Liver (tissue), 9 donors: ENCODE measurements around the gene PNPLA1. TPM values are rescaled to one million over a fixed set of nuclear protein-coding genes. Genes with fewer than 3 reads are reported as not detected.

Experiments
- DNase-seq: peaks from one replicate; pipeline ENCODE4 v3.0.0-alpha.2; 2017; ENCODE audit warnings: low spot score
- H3K27ac ChIP-seq, 2 donors: one replicate each; pipeline ENCODE4 v1.7.0; 2013; ENCODE audit warnings: inconsistent platforms in 2 of 2, low read length in 2 of 2, control low read depth in 1 of 2, low read depth in 1 of 2, mild to moderate bottlenecking in 1 of 2
- H3K27me3 ChIP-seq, 4 donors: one replicate each; pipeline versions ENCODE4 v1.6.1 to v1.7.0; 2013; ENCODE audit warnings: low read length in 3 of 4, inconsistent platforms in 1 of 4, mild to moderate bottlenecking in 1 of 4, moderate library complexity in 1 of 4; ENCODE audit not compliant: control insufficient read depth in 4 of 4, insufficient read depth in 4 of 4
- H3K36me3 ChIP-seq, 4 donors: one replicate each; pipeline versions ENCODE4 v1.6.1 to v1.7.0; 2013; ENCODE audit warnings: low read length in 3 of 4, mild to moderate bottlenecking in 3 of 4, low read depth in 1 of 4, moderate library complexity in 1 of 4; ENCODE audit not compliant: control insufficient read depth in 4 of 4, insufficient read depth in 3 of 4
- H3K4me1 ChIP-seq, 4 donors: one replicate each; pipeline versions ENCODE4 v1.6.1 to v1.7.0; 2013; ENCODE audit warnings: low read length in 3 of 4, mild to moderate bottlenecking in 3 of 4, moderate library complexity in 1 of 4; ENCODE audit not compliant: control insufficient read depth in 4 of 4, insufficient read depth in 4 of 4
- H3K4me3 ChIP-seq, 3 donors: one replicate each; pipeline versions ENCODE4 v1.6.1 to v1.7.0; 2013; ENCODE audit warnings: low read length in 3 of 3, control low read depth in 1 of 3, low read depth in 1 of 3, mild to moderate bottlenecking in 1 of 3
- H3K9ac ChIP-seq, 2 donors: one replicate each; pipeline ENCODE4 v1.7.0; 2013; ENCODE audit warnings: low read length in 2 of 2, mild to moderate bottlenecking in 2 of 2, moderate library complexity in 2 of 2, control low read depth in 1 of 2, low read depth in 1 of 2
- H3K9me3 ChIP-seq, 4 donors: one replicate each; pipeline versions ENCODE4 v1.6.1 to v1.7.0; 2013; ENCODE audit warnings: low read length in 3 of 4; ENCODE audit not compliant: control insufficient read depth in 4 of 4
- ATF3 ChIP-seq: IDR thresholded peaks from 2 replicates; pipeline ENCODE4 v1.6.1; 2016; ENCODE audit warnings: antibody characterized with exemption
- EGR1 ChIP-seq, 2 donors: IDR thresholded peaks; 2 replicates each; pipeline ENCODE4 v1.6.1; 2016 to 2018; ENCODE audit warnings: antibody characterized with exemption in 2 of 2, low read depth in 2 of 2
- FOXA1 ChIP-seq: IDR thresholded peaks from 2 replicates; pipeline ENCODE4 v1.6.1; 2016; ENCODE audit warnings: antibody characterized with exemption
- FOXA2 ChIP-seq: IDR thresholded peaks from 2 replicates; pipeline ENCODE4 v1.6.1; 2016; ENCODE audit warnings: antibody characterized with exemption
- GABPA ChIP-seq, 2 donors: IDR thresholded peaks in 1 of 2; conservative IDR thresholded peaks in 1 of 2; 2 replicates each; pipeline ENCODE4 v1.6.1; 2016; ENCODE audit warnings: antibody characterized with exemption in 2 of 2, mild to moderate bottlenecking in 1 of 2, moderate library complexity in 1 of 2
- HNF4A ChIP-seq, 2 donors: conservative IDR thresholded peaks; 2 replicates each; pipeline ENCODE4 v1.6.1; 2016; ENCODE audit warnings: antibody characterized with exemption in 2 of 2, mild to moderate bottlenecking in 2 of 2
- HNF4G ChIP-seq: IDR thresholded peaks from 2 replicates; pipeline ENCODE4 v1.6.1; 2016; ENCODE audit warnings: antibody characterized with exemption
- JUND ChIP-seq, 2 donors: IDR thresholded peaks; 2 replicates each; pipeline ENCODE4 v1.6.1; 2016; ENCODE audit warnings: antibody characterized with exemption in 2 of 2
- NR2F2 ChIP-seq: IDR thresholded peaks from 2 replicates; pipeline ENCODE4 v1.6.1; 2016; ENCODE audit warnings: antibody characterized with exemption
- RAD21 ChIP-seq, 2 donors: IDR thresholded peaks; 2 replicates each; pipeline ENCODE4 v1.6.1; 2016; ENCODE audit warnings: antibody characterized with exemption in 2 of 2, mild to moderate bottlenecking in 2 of 2
- REST ChIP-seq: IDR thresholded peaks from 2 replicates; pipeline ENCODE4 v1.6.1; 2016; ENCODE audit warnings: antibody characterized with exemption, mild to moderate bottlenecking
- SP1 ChIP-seq: IDR thresholded peaks from 2 replicates; pipeline ENCODE4 v1.6.1; 2018; ENCODE audit warnings: antibody characterized with exemption, mild to moderate bottlenecking
- TAF1 ChIP-seq: conservative IDR thresholded peaks from 2 replicates; pipeline ENCODE4 v1.6.1; 2016; ENCODE audit warnings: antibody characterized with exemption, mild to moderate bottlenecking
- YY1 ChIP-seq: IDR thresholded peaks from 2 replicates; pipeline ENCODE4 v1.6.1; 2016; ENCODE audit warnings: antibody characterized with exemption, mild to moderate bottlenecking
- ZBTB33 ChIP-seq: IDR thresholded peaks from 2 replicates; pipeline ENCODE4 v1.6.1; 2016; ENCODE audit warnings: antibody characterized with exemption
- WGBS: extraction: QIAGEN DNeasy Blood & Tissue Kit; methylation state at CpG from one replicate; pipeline ENCODE4 v1.1.7; 2013; 5-methylcytosine and 5-hydroxymethylcytosine counted together
- polyA plus RNA-seq, 2 donors: library from polyadenylated mRNA; stranded (reverse) in 1 of 2; unstranded in 1 of 2; fragments of 200-250 nt in 1 of 2; fragments of >200 nt in 1 of 2; fragmentation: Nextera tagmentation in 1 of 2; extraction: Ambion mirVana in 1 of 2; gene quantifications; one replicate each; pipeline versions ENCODE4 v1.2.1 to v1.2.3, GENCODE V29; 2013 to 2015
- total RNA-seq, 2 donors: library from RNA; depleted of rRNA; stranded (reverse); fragments of >200 nt; gene quantifications; one replicate each; pipeline ENCODE4 v1.2.3, GENCODE V29; 2014
- TF ChIP-seq, protein P1 (sequence below): fragments of 150-350 bp; IDR thresholded peaks from 2 replicates; pipeline ENCODE4 v1.5.1; 2017; ENCODE audit warnings: improper control_type of control experiment, low read depth, low read length; ENCODE audit not compliant: missing input control
- TF ChIP-seq, protein P2 (sequence below): IDR thresholded peaks from 2 replicates; pipeline ENCODE4 v1.6.1; 2016; ENCODE audit warnings: antibody characterized with exemption
- donor health status: healthy.
- donor health status: healthy.
- donor health status: healthy.
- donor health status: healthy.
- donor health status: healthy.

The PNPLA1 gene
- total and polyA plus RNA-seq, 4 donors: 0.07 to 0.14 (median 0.08) TPM; not detected in 1

DNA sequence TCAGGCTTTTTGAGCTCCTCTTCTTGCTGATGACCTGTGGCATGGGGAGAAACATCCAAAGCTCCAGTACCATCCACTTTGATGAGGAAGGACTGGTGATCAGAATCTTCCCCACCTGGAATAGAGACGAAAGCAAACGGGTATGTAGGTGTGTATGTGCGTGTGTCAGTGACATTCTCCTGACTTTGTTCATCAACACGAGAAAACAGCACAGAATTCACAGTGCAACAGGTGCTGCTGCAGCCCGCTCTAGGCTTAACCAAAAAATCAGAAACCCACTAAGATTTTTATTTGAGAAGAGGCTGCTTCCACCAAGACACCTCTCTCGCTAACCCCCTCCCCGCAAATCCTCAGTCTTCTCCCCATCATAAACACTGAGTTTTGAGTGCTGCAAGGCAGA is 58.7 kb downstream of the PNPLA1 start:
- DNase-seq: no peak
- WGBS: 78% methylated on average over 7 of the region's 7 CpGs
- Histone ChIP-seq H3K9me3 (no peaks in the 10 kb centered on the region), H3K36me3 (no peaks in the 10 kb centered on the region), H3K27me3 (no peaks in the 10 kb centered on the region), H3K9ac (no peak overlapping the region), H3K4me3 (no peak overlapping the region), H3K4me1 (no peaks in the 10 kb centered on the region), H3K27ac (no peak overlapping the region)
- no peak for TF ChIP-seq JUND (IDR thresholded peaks at IDR 0.05)
- TF ChIP-seq FOXA2: no peak
- TF ChIP-seq EGR1 (IDR thresholded peaks at IDR 0.05; ENCODE audit: low read depth in 2 of 2): no peak
- no peak for TF ChIP-seq HNF4G
- TF ChIP-seq ZBTB33: no peak
- no peak for TF ChIP-seq ATF3
- TF ChIP-seq REST: no peak
- no peak for TF ChIP-seq TAF1
- TF ChIP-seq, protein P1, sequence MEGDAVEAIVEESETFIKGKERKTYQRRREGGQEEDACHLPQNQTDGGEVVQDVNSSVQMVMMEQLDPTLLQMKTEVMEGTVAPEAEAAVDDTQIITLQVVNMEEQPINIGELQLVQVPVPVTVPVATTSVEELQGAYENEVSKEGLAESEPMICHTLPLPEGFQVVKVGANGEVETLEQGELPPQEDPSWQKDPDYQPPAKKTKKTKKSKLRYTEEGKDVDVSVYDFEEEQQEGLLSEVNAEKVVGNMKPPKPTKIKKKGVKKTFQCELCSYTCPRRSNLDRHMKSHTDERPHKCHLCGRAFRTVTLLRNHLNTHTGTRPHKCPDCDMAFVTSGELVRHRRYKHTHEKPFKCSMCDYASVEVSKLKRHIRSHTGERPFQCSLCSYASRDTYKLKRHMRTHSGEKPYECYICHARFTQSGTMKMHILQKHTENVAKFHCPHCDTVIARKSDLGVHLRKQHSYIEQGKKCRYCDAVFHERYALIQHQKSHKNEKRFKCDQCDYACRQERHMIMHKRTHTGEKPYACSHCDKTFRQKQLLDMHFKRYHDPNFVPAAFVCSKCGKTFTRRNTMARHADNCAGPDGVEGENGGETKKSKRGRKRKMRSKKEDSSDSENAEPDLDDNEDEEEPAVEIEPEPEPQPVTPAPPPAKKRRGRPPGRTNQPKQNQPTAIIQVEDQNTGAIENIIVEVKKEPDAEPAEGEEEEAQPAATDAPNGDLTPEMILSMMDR: no peak
- no peak for TF ChIP-seq SP1
- no peak for TF ChIP-seq YY1
- no peak for TF ChIP-seq HNF4A (conservative IDR thresholded peaks at IDR 0.05)
- no peak for TF ChIP-seq NR2F2
- TF ChIP-seq GABPA (IDR thresholded peaks at IDR 0.05 in 1 of 2, conservative IDR thresholded peaks at IDR 0.05 in 1 of 2): no peak
- TF ChIP-seq FOXA1: no peak

DNA sequence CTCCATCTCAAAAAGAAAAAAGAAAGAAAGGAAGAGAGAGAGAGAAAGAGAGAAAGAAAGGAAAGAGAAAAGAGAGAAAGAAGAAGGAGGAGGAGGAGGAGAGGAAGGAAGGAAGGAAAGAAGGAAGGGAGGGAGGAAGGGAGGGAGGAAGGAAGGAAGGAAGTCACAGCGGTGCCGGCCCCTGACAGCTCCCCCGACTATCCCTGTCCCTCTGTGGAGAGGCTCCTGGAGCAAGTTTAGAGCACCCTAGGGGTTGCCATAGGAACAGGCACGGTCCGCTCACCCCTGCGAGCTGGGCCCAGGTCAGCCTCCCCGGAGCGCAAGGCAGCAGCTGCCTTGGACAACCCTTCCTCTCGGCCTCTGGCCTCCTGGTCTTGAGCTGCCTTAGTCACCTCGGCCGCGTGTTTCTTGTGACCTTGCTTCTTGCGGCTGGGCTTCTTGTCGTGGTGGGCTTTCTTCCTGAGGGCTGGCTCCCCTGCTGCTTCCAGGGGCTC is 60.0 kb downstream of the PNPLA1 start:
- Histone ChIP-seq H3K4me1 (no peaks in the 10 kb centered on the region), H3K4me3 (no peak overlapping the region), H3K9me3 (no peaks in the 10 kb centered on the region), H3K36me3 (no peaks in the 10 kb centered on the region), H3K27me3 (peaks cover 0 to 2% (median 0%) of the 10 kb centered on the region in 4 donors), H3K27ac (no peak overlapping the region), H3K9ac (no peak overlapping the region)
- no peak for DNase-seq
- 71% methylated on average over 14 of the region's 14 CpGs for WGBS
- TF ChIP-seq ATF3: no peak
- TF ChIP-seq YY1: no peak
- TF ChIP-seq RAD21 (IDR thresholded peaks at IDR 0.05): no peak
- TF ChIP-seq NR2F2: no peak
- no peak for TF ChIP-seq EGR1 (IDR thresholded peaks at IDR 0.05; ENCODE audit: low read depth in 2 of 2)
- no peak for TF ChIP-seq HNF4A (conservative IDR thresholded peaks at IDR 0.05)
- no peak for TF ChIP-seq REST
- no peak for TF ChIP-seq HNF4G
- TF ChIP-seq FOXA2: no peak
- no peak for TF ChIP-seq GABPA (IDR thresholded peaks at IDR 0.05 in 1 of 2, conservative IDR thresholded peaks at IDR 0.05 in 1 of 2)
- TF ChIP-seq, protein P2, sequence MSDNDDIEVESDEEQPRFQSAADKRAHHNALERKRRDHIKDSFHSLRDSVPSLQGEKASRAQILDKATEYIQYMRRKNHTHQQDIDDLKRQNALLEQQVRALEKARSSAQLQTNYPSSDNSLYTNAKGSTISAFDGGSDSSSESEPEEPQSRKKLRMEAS: no peak
- TF ChIP-seq JUND (IDR thresholded peaks at IDR 0.05): no peak
- TF ChIP-seq, protein P1: no peak
- TF ChIP-seq SP1: no peak
